Left colon (tissue), 2 donors: Measurements from ENCODE around the gene NRM. TPM values are rescaled to one million over a fixed set of nuclear protein-coding genes. Genes with fewer than 3 reads are reported as not detected.
A peak's percentile ranks its signal among the peaks of the same experiment; 100 is the strongest.

Source experiments
- ATAC-seq: fragments of 200-7000 bp; cut with Tn5 transposase; one replicate; pipeline ENCODE4 v1.9.1; 2020; ENCODE audit warnings: mild to moderate bottlenecking, moderate library complexity
- DNase-seq, 2 donors: peaks; one replicate each; pipeline ENCODE4 v3.0.0-alpha.2; 2020
- intact Hi-C, 2 donors: fragments of 100-400 bp; cut with DNase I in 1 of 2; cut with micrococcal nuclease in 1 of 2; formaldehyde crosslinking; loops; one replicate each; pipeline versions ENCODE4 v1.11.2 to v1.14.0; 2022; cut with DNase I, micrococcal nuclease
- total RNA-seq, 2 donors: library from RNA; stranded (reverse); fragmentation: NEBNext Ultra II Directional; extraction: Animal tissue kit (Norgen Biotek cat#: 25700); gene quantifications; one replicate each; pipeline ENCODE4 v1.2.1, GENCODE V29; 2021
- donor health status: DM: no; HTN: no; CAD: no.
- donor health status: DM: yes; HTN: yes; CAD: no.

NRM gene
- total RNA-seq, 2 donors from 2014 or later, result 4.6 to 5.4 TPM

DNA sequence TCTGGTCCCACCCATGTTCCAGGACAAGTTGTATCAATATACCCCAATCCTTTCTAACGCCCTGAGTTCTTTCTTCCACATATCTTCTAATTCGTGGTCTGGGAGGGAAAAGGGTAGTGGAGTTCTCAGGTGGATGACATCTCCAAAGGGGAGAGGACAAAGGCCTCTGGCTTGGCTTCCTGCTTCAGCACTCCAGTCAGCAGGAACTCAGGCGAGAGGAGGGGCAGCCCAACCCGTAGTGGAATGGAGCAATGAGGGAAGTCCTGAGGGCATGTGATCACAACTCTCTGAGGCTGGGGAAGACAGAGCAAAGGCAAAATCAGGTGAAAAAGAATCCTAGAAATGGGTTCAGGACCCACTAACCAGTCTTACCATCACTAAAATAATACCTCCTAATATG lies 9.6 kb upstream of the NRM start:
- DNase-seq (no peak), ATAC-seq (peak; percentile 85)
- intact Hi-C loops, result no loop called here

DNA sequence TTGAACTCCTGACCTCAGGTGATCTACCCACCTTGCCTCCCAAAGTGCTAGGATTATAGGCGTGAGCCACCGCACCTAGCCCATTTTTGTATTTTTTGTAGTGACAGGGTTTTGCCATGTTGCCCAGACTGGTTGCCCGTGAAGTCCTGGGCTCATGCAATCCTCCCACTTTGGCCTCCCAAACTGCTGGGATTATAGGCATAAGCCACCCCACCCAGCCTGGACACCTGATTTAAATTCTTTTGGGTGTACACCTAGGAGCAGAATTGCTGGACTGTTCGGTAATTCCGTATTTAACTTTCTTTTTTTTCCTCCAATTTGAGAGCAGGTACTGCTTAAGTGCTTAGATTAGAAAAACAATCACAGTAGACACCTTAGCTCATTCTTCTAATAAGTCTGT lies 5.6 kb upstream of the NRM start:
- intact Hi-C loops, result no loop called here
- ATAC-seq (no peak), DNase-seq (no peak)

DNA sequence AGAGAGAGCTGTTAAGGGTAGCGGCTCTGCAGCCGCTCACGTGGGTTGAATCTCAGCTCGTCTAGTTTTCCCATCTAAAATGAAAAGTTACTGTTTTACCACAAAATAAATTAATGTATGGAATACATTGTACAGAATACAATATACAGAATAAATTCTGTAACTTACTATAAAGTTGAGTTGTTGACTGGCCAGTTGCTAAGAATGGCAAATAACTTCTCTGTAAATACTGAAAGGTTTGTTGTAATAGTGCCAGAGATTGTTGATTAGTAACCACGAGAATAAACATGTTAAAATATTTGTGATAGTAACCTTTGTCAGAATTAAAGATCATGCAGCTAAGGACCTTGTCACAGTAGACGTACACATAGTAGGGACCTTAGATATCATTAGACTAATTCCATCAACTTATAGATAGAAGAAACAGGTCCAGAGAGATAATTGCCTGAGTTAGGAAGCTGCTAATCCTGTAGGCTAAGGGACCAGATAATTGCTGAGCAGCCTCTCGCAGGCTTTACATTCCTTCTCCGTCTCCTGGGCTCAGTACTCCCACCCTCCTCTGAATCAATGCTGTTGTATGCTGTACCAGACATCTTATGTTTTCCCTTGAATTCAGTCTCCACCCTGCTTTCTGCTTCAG lies 544 bp upstream of the NRM start:
- DNase-seq (no peak), ATAC-seq (no peak)
- intact Hi-C loops, result no loop called here

DNA sequence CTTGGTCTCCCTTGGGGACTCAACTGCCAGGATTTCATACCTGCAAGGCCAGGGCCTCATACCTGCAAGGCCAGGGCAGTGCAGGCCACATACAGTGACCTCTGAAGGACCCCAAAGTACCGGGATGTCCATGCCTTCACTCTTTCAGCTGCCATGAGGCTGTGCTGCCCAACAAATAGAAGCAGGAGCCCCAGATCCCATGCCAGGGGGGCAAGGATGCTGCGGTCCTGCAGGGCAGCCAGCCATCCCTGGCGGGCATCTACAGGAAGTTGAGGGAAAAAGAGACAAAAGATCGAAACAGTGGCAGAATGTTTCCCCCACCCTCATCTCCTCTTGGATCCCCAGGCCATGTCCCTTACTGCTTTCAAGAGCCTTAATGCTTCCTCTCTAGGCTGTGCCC lies 799 bp downstream of the NRM start:
- DNase-seq (no peak), ATAC-seq (no peak)
- intact Hi-C loops, result no loop called here

DNA sequence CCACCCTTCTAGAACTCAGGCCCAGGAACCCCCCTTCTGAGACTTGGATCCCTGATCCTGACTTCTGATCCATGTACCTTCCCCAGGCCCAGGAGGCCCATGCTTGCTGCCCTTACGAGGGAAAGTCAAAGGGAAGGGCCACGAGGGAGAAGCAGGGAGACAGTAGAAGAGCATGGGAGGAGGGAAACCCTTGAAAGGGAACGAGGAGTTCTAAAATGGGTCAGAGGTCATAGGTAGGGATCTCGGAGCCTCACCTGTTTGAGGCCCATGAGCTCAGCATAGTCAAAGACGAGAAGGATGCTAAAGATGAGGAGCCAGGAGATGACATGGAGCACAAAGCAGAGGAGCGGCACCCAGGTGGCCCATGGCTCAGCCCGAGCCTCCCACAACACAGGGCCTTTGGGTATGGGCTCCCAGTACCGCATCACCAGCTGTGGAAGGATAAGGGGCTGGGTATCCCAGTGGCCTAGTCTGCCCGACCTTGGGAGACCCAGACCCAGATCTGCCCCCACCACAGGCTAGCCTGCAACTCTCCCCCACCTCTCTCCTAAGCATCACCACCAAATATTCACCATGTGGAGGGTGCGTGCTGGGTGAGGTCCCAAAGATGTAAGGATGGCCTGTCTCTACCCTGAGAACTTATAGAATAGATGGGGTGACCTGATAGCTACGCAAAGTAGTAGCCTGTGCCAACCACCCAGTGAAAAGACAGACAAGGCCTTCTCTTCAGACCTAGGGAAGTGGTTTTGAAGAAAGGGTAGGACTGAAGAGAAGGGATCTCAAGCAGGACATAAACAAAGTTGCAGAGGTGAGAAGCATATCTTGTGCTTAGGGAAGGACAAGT lies 1.5 kb downstream of the NRM start:
- intact Hi-C loops, result no loop called here
- DNase-seq (no peak), ATAC-seq (no peak)

DNA sequence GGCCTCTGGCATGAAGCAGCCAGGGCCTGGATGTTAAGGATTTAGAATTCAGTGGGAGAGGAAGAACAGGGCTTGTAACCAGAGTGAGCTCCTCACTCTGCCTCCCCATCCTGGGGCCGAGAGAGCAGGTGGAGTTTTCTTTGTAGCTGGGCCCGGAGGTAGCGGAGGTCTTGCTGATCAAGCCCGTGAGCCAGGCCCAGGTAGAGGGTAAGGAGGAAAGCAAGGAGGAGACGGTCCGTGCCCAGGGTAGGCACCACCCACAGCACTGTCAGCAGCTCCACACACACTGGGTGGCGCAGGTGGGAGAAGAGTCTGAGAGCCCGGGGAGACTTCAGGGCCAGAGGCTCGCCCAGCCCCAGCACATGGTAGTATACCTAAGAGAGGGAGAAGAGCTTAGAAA lies 2.2 kb downstream of the NRM start:
- peak in 1 of 2 donors; percentile 38 for DNase-seq
- no peak for ATAC-seq
- intact Hi-C loops, result no loop called here

DNA sequence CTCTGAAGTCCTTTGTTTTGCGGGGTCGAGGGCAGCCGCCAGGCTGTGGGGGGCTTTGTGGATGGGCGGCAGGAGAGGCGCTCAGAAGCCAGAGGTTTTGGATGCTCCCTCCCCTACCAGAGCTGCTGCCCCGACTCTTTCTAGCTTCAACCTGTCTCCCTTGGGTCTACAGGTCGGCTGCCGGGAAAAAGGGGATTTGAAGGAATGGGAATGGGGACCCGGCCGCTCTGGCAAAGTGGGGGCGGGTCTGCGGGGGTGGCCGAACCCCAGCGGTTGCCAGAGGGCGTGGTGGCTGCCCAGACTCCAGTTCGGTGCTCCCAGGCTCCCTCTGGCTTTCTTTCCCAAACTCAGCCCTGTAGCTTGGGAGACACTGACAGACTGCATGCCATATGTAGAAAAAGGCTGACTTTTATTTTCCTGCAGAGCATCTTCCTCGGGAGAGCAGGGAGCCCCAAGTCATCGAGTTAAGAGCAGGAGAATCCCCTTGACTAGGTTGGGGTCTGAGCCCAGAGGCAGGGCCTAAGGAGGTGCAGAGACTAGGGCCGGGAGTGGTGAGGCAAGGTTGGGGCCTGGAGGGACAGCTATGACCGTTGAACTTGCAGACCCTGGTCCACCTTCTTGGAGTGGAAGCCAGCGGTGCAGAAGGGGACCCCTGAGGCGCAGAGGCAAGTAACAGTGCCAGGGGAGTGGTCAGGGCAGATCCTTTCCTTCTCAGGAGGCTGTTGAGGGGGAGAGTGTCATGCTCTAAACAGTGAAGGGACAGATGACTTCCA lies 2.9 kb downstream of the NRM start:
- DNase-seq, result peak in 1 of 2 donors; percentile 33

DNA sequence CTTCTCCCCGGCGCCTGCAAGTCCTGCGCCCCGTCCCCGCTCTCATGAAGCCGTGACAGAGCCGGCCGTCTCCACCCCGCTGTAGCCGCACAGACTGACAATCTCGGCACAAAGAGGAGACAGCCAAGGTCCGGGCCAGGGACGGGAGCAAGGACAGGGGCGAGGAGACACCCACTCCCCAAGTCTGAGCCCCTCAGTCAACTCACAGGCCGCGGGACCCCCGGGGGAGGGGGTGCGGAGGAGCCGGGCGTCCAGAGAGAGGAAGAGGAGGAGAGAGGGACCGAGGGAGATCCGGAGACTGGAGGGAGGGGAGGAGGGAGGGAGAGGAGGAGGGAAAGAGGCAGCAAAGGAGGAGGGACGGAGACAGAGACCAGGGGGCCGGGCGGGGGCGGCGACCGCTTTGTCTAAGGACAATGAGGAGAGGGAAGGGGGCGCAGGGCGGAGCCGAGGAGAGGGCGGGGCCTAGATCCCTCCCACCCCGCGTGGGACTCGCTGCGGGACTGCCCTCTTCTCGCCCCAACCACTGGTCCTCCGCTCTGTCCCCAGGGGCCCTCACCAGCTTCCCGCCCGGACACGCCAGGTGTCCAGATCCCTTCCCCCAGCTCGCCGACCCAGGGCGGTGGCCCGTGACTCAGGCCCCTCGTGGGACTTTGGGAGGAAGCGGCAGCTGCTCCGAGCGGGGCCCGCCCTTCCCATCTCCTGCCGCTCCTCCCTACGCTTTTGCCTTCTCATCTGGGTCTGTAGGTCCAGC lies 3.7 kb downstream of the NRM start:
- peak; percentile 88 to 93 for DNase-seq

More for the DNA sequence above, 2.9 kb downstream of the NRM start:
- intact Hi-C loops, result no loop called here
- no peak for ATAC-seq

DNA sequence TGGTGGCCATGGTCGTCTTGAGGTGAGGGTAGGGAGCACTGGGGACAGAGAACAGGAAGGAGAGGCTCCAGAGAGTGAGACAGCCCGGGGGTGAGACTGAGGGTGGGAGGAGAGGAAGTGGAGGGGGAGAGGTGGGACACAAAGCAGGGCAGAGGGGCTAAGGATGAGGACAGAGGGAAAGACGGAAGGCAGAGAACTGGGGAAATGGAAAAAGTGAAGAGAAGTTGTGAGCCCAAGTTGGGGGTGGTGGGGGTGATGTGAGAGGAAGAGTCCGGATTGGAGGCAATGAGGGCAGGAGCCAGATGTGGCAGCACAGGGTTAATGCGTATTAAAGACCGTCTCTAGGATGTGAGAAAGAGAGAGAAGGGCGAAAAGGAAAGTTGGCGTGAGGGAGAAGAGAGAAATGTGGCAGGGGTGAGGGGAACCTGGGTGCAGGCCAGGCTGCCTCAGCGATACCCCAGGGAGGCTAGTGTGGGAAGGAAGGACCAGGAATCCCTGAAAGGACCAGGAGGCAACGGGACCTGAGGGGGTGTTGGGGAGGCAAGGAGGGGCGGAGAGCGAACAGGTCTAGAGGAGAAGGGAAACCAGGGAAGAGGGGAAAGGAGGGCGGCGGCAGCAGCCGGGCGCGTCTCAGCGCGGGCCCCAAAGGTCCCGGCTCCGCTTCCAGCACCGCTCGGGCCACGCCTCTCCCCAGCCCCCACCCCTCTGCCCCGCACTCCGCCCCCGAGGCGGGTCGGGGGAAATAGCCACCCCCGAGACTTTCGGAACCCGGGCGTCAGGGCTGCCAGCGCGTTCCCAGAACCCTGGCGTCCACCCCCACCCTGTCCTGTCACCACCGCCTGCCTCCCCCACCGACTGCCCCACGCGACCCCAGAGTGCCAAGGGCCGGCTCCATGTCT lies 4.5 kb downstream of the NRM start, which contains the start of gene PPP1R18:
PPP1R18 (minus strand) TSS at position 637 of the 899 bp plus-strand sequence; CDS start at position 10, 627 bp downstream.
- DNase-seq (peak; percentile 77 to 79), ATAC-seq (peak; percentile 35)
- intact Hi-C loops, result no loop called here

More for the DNA sequence above, 3.7 kb downstream of the NRM start:
- ATAC-seq, result peak; percentile 53
- intact Hi-C loops, result no loop called here

DNA sequence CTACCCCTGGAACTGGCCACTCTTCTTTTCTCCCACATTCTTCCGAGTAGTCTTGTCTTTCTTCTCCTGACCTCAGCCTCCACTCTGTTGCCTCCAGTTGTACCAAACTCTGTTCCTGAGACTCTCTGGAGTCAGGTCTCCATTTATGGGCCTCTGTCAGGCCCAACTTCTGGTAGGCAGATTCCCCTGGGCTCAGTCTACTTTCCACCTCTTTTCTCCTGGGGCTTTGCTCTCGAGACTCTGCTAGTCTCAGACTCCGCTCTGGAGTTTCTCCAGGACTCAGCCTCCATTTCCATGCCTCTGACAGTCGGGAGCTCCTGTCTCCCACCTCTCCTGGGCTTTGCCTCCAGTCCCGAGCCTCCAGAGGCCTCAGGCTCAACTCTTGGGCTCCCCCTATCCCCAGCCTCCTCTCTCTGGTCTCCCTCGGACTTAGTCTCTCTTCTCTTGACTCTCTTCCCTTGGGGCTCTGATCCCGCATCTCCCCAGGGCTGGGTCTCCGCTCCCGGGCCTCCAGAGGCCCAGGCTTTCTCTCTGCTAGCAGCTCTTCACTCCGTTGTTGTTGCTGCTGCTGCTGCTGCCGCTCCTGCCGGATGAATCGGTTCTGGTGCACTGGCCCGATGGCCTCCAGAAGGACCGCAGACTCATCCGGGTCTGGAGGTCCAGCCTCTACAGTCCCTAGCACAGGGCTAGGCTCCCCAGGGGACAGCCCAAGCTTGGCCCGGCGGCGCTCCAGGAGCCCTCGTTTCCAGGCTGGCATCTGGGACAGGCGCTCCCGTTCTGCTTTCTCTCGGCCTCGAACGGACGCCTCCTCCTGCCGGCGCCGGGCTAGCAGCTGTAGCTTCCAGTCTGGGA lies 5.4 kb downstream of the NRM start:
- intact Hi-C loops, result no loop called here
- DNase-seq (peak in 1 of 2 donors; percentile 32), ATAC-seq (no peak)

DNA sequence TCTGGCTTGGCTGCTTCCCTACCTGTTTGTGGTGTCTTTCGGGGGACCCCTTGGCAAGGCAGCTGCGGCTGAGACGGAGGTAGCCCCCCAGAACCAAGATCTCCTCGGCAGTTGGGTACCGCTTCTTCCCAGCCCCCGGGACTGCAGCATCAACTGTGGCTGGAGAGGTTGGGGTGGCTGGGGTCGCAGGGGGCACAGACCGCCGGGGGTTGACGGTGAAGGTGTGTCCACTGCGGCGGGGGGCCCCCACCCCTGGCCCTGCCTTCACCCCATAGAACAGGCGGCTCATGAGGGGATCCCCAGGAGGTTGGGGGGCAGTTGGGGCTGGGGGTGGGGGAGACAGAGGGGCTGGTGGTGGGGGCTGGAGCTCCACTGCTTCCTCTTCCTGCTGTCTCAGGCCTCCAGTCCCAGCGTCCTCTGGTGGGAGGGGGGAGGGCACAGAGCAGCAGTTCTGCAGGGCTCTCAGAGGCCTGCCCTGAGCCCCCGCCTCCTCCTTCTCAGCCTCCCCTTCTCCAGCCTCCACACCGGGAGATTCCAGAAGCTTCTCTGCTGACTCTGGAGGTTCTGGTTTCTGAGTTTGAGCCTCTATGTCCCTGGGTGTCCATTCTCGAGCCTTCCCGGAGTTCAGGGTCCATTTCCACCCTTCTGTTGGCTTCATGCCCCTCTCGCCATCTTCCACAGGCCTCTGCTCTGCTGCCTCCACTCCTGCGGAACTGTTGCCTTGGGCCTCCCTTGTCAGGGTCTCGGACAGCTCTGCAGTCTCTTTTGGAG lies 6.2 kb downstream of the NRM start:
- intact Hi-C loops, result no loop called here
- DNase-seq (peak; percentile 65 to 76), ATAC-seq (no peak)

DNA sequence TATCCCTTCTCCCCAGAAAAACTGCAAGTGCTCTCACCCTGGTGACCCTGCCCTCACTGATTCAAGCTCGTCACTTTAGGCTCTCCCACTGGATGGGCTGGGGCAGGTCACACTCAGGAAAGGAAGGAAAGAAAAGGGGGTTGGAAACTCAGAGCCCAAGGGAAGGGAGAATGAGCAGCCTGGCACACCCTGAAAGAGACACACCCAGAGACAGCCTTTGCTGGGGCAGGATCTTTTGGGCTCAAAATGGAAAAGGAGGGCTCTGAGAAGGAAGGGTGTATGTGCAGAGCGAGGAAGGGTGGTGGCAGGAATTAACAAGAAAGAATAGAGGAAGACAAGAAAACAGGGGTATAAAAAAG lies 6.8 kb downstream of the NRM start:
- no peak for ATAC-seq
- no peak for DNase-seq
- intact Hi-C loops, result no loop called here

DNA sequence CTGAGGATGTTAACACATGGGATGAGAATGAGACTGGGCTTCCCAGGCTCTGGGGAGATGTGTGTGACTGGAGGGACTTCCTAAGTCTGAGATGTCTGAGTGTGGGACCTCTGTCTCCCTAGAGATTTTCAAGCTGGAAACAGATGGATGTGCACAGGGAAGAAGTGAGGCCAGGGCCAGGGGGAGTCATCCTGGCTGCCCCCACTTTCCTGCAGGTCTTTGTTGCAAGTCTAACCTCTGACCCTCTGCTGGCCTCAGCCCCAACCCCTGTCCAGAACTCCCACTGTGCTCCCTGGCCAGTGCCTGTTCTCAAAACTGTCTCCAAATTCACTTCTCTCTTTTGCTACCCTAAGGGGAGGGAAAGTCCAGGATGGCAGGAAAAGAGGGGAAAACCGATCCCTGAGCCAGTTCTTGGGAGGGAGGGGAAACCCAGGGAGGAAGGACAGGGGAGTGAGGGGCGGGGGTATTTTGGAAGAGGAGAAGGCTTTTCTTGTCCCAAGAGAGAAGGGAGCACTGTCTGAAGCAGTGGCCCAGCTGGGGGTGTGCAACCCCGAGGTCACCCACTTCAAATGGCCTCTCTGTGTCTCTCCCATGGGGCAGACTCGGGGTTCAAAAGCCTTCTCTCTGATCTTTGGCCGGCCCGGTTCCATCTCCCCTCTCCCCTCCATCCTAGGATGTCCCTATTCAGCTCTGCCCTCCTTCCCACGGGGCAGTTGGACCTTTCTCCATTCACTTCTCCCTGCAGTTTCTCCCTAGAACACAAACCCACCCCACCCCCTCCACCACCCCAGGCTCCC lies 7.4 kb downstream of the NRM start:
- ATAC-seq, result no peak
- intact Hi-C loops, result no loop called here
- no peak for DNase-seq

DNA sequence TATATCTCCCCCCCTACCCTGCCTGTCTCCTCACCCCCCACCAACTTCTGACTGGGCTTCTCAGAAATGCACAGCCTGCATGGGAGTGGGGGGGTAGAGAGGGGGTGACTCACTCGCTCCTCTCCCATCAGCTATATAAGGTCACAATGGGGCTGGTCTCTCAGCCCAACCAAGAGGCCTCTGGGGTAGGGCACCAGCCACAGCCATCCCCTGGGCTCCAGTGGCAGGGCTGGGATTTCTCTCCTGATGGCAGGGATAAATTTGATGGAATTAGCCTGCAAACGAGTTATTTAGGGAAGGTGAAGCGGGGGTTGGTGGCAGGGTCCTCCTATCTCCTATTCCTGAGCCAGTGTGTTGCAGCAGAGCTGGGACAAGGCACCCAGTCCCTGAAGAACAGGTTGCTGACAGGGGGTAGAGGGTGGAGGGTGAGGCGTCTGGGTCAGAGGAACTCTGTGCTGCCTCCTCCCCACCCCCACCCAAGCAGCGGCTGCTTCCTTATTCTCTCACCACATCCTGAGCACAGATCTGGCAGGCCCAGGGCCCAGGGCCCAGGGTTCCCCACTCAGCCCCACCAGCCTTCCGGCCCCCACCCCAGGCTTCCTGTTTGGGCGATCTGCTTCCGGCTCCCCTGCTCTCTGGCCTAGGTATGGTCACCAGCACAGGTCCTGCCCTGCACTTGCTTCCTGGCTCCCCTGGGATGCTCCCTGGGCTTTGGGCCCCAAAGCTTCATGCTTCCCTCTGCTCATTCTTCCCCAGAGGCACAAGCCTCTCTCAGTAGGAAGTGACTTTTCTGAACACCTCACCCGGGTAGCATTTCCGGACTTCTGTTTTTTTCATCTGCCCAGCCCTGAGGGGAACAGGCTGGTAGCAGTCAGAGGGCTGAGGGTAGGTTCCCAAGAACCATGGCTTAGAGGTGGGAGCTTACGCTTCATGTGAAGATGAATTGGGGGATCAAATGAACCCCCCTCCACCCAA lies 8.4 kb downstream of the NRM start:
- intact Hi-C loops, result no loop called here
- DNase-seq (peak; percentile 81 to 87), ATAC-seq (peak; percentile 24)

DNA sequence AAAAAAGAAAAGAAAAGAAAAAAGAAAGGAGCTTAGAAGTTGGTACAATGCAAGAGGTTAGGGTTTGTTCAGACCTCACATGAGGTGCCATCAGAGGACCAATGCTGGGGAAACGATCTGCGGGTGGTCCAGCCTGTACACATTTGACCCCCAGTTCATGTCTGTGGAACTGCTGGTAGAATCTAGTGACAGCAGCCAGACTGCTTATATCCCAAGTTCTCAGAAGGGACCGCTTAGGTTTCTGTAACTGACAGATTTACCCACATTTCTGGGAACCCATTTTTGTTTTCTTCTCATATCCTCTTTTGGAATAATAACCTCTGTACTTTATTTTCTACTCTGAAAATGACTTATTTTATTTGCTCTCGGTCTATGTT lies 9.0 kb downstream of the NRM start:
- intact Hi-C loops, result no loop called here
- no peak for DNase-seq

More for the DNA sequence above, 9.0 kb downstream of the NRM start:
- no peak for ATAC-seq
